Measurements from ENCODE around the gene CEBPB.

DNA sequence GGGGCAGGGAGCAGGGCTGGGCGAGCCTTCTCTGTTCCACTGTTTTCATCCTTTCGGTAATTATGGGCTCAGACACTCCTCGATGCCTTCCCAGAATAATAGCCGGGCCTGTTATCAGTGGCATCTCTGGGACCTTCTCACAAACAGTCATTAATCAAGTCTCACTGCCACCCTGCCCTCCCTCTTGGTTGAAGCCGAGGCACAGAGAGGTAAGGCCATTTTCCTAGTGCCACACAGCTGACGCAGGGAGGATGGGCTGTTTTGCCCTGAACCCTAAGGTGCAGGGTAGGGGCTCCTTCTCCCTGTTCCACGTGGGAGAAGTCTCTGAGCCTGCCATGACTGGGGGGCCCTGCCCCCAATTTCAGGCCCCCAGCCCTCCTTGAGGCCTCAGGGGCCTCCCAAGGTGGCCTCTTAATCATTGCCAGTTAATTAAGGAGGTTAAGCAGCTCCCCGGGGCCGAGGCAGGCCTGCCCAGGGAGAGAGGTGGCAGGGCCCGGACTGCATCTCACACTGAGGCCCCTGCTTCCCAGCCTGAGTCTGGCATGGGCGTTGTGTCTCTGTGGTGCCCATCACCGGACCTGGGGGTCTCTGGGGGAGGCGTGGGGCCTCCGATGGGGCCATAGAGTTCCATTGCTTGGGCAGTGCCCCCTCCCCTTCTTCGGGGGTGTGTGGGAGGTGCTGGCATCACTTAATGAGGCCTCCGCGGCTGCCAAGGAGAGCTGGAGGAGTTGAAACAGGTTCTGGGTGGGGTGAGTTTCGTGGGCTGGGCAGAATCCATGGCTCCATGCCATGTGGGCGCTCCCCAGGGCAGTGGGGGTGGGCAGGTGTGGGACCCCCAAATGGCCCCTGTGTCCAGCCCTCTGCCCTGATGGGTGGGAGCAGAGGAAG, 42.9 kb downstream of the CEBPB start:
- TF ChIP-seq CEBPB (IDR thresholded peaks at IDR 0.05) (no peak), RAD21 (IDR thresholded peaks at IDR 0.05; ENCODE audit: low read depth) (no peak), EP300 (IDR thresholded peaks at IDR 0.05; ENCODE audit: borderline replicate concordance) (no peak), YY1 (IDR thresholded peaks at IDR 0.05; ENCODE audit: low read depth) (no peak), EGR1 (IDR thresholded peaks at IDR 0.05) (no peak), ZBTB7A (IDR thresholded peaks at IDR 0.05; ENCODE audit: low read depth) (no peak), TCF12 (IDR thresholded peaks at IDR 0.05; ENCODE audit: low read depth) (no peak), FOXM1 (IDR thresholded peaks at IDR 0.05; ENCODE audit: borderline replicate concordance, low read depth) (no peak), TAF1 (IDR thresholded peaks at IDR 0.05; ENCODE audit: low read depth) (no peak)
- TF ChIP-seq, protein P1, sequence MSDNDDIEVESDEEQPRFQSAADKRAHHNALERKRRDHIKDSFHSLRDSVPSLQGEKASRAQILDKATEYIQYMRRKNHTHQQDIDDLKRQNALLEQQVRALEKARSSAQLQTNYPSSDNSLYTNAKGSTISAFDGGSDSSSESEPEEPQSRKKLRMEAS (IDR thresholded peaks at IDR 0.05): no peak
- TF ChIP-seq, protein P2, sequence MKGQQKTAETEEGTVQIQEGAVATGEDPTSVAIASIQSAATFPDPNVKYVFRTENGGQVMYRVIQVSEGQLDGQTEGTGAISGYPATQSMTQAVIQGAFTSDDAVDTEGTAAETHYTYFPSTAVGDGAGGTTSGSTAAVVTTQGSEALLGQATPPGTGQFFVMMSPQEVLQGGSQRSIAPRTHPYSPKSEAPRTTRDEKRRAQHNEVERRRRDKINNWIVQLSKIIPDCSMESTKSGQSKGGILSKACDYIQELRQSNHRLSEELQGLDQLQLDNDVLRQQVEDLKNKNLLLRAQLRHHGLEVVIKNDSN (IDR thresholded peaks at IDR 0.05): no peak
- TF ChIP-seq, protein P3, sequence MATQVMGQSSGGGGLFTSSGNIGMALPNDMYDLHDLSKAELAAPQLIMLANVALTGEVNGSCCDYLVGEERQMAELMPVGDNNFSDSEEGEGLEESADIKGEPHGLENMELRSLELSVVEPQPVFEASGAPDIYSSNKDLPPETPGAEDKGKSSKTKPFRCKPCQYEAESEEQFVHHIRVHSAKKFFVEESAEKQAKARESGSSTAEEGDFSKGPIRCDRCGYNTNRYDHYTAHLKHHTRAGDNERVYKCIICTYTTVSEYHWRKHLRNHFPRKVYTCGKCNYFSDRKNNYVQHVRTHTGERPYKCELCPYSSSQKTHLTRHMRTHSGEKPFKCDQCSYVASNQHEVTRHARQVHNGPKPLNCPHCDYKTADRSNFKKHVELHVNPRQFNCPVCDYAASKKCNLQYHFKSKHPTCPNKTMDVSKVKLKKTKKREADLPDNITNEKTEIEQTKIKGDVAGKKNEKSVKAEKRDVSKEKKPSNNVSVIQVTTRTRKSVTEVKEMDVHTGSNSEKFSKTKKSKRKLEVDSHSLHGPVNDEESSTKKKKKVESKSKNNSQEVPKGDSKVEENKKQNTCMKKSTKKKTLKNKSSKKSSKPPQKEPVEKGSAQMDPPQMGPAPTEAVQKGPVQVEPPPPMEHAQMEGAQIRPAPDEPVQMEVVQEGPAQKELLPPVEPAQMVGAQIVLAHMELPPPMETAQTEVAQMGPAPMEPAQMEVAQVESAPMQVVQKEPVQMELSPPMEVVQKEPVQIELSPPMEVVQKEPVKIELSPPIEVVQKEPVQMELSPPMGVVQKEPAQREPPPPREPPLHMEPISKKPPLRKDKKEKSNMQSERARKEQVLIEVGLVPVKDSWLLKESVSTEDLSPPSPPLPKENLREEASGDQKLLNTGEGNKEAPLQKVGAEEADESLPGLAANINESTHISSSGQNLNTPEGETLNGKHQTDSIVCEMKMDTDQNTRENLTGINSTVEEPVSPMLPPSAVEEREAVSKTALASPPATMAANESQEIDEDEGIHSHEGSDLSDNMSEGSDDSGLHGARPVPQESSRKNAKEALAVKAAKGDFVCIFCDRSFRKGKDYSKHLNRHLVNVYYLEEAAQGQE (IDR thresholded peaks at IDR 0.05; ENCODE audit: low read depth): no peak

Data from Ishikawa (cell line).